Activated T-cell treated with anti-CD3 and anti-CD28 coated beads, Interleukin-2, amount 50 U/mL, for 4 hours (primary cell): Measurements from ENCODE around the gene OXCT1. TPM values are rescaled to one million over a fixed set of nuclear protein-coding genes. Genes with fewer than 3 reads are reported as not detected.
A peak's percentile ranks its signal among the peaks of the same experiment; 100 is the strongest.

Source experiments
- ATAC-seq, 2 donors: fragments of 200-7000 bp; cut with Tn5 transposase; one replicate each; pipeline ENCODE4 v1.10.0; 2021
- DNase-seq: peaks from one replicate; pipeline ENCODE4 v3.0.0-alpha.2; 2020
- H3K27me3 Mint-ChIP-seq: one replicate; pipeline ENCODE4 v1.8.0; 2021; ENCODE audit warnings: low read depth, mixed read lengths
- H3K36me3 Mint-ChIP-seq: one replicate; pipeline ENCODE4 v1.8.0; 2022; ENCODE audit warnings: mixed read lengths; ENCODE audit not compliant: insufficient read depth
- H3K4me1 Mint-ChIP-seq: one replicate; pipeline ENCODE4 v1.8.0; 2021; ENCODE audit warnings: low read depth, mixed read lengths
- H3K4me3 Mint-ChIP-seq: one replicate; pipeline ENCODE4 v1.8.0; 2021; ENCODE audit warnings: mild to moderate bottlenecking, moderate library complexity, mixed read lengths
- H3K9me3 Mint-ChIP-seq: one replicate; pipeline ENCODE4 v1.8.0; 2021; ENCODE audit warnings: mixed read lengths
- total RNA-seq, 3 donors: library from RNA; stranded (reverse); gene quantifications; one replicate each; pipeline ENCODE4 v1.2.1, GENCODE V29; 2021

OXCT1 gene
- total RNA-seq = 10 to 100 TPM; 77.8 to 96.1 (median 89.7) TPM

- Mint-ChIP-seq H3K4me3 (peak within 1 kb of the TSS; percentile 93), H3K27me3 (no peaks in the 10 kb centered on the region), H3K36me3 (peaks cover 11% of the 10 kb centered on the region), H3K9me3 (no peaks in the 10 kb centered on the region), H3K4me1 (peaks cover 52% of the 10 kb centered on the region)
- ATAC-seq = peak; percentile 94
- peak; percentile 91 for DNase-seq
Observed at GRCh38 chr5:41869724-41870626, at the start of gene OXCT1. Gene OXCT1 (minus strand): TSS chr5:41870425. CDS start chr5:41870358, 67 bp downstream.

- Mint-ChIP-seq H3K27me3 (no peaks in the 10 kb centered on the region), H3K4me3 (no peak overlapping the region), H3K4me1 (peaks cover 3% of the 10 kb centered on the region), H3K36me3 (peaks cover 51% of the 10 kb centered on the region), H3K9me3 (no peaks in the 10 kb centered on the region)
- ATAC-seq (no peak), DNase-seq (no peak)
Observed at GRCh38 chr5:41918105-41918504, 47.9 kb upstream of the OXCT1 start.

- H3K4me3 Mint-ChIP-seq = no peak overlapping the region
- ATAC-seq (no peak), DNase-seq (no peak)
- peaks cover 40% of the 10 kb centered on the region for H3K4me1 Mint-ChIP-seq
- H3K36me3 Mint-ChIP-seq = peaks cover 37% of the 10 kb centered on the region
- no peaks in the 10 kb centered on the region for H3K27me3 Mint-ChIP-seq
- no peaks in the 10 kb centered on the region for H3K9me3 Mint-ChIP-seq
Observed at GRCh38 chr5:41908374-41909079, 38.3 kb upstream of the OXCT1 start.

- Mint-ChIP-seq H3K4me3 (no peak overlapping the region), H3K36me3 (peaks cover 21% of the 10 kb centered on the region), H3K27me3 (no peaks in the 10 kb centered on the region), H3K4me1 (peaks cover 42% of the 10 kb centered on the region), H3K9me3 (no peaks in the 10 kb centered on the region)
- ATAC-seq (no peak), DNase-seq (no peak)
Observed at GRCh38 chr5:41906151-41906550, 35.9 kb upstream of the OXCT1 start.

GRCh38 chr5:41903892-41904799 lies 33.9 kb upstream of the OXCT1 start, which contains the start of gene RIMOC1:
Gene RIMOC1 (plus strand): TSS chr5:41904344. CDS start chr5:41904368, 24 bp downstream.
- Mint-ChIP-seq H3K4me3 (peak within 1 kb of the TSS; percentile 95), H3K9me3 (no peaks in the 10 kb centered on the region), H3K4me1 (peaks cover 39% of the 10 kb centered on the region), H3K36me3 (peaks cover 12% of the 10 kb centered on the region), H3K27me3 (no peaks in the 10 kb centered on the region)
- DNase-seq (peak; percentile 94), ATAC-seq (peak; percentile 98 to 99)

GRCh38 chr5:41903382-41903891 lies 33.2 kb upstream of the OXCT1 start:
- Mint-ChIP-seq H3K27me3 (peaks cover under 1% of the 10 kb centered on the region), H3K4me1 (peaks cover 39% of the 10 kb centered on the region), H3K36me3 (peaks cover 9% of the 10 kb centered on the region), H3K4me3 (peak overlapping the region; percentile 95), H3K9me3 (no peaks in the 10 kb centered on the region)
- no peak for ATAC-seq
- no peak for DNase-seq

GRCh38 chr5:41896230-41896629 lies 26.0 kb upstream of the OXCT1 start:
- Mint-ChIP-seq H3K9me3 (no peaks in the 10 kb centered on the region), H3K4me1 (peaks cover 8% of the 10 kb centered on the region), H3K27me3 (peaks cover 23% of the 10 kb centered on the region), H3K4me3 (no peak overlapping the region), H3K36me3 (no peaks in the 10 kb centered on the region)
- no peak for ATAC-seq
- DNase-seq = no peak

- no peak for DNase-seq
- H3K9me3 Mint-ChIP-seq = no peaks in the 10 kb centered on the region
- peaks cover 10% of the 10 kb centered on the region for H3K4me1 Mint-ChIP-seq
- peaks cover 22% of the 10 kb centered on the region for H3K27me3 Mint-ChIP-seq
- no peak for ATAC-seq
- no peak overlapping the region for H3K4me3 Mint-ChIP-seq
- H3K36me3 Mint-ChIP-seq = no peaks in the 10 kb centered on the region
Observed at GRCh38 chr5:41893074-41893851, 23.0 kb upstream of the OXCT1 start.

GRCh38 chr5:41892031-41892430 lies 21.8 kb upstream of the OXCT1 start:
- H3K9me3 Mint-ChIP-seq = no peaks in the 10 kb centered on the region
- H3K36me3 Mint-ChIP-seq = no peaks in the 10 kb centered on the region
- peaks cover 28% of the 10 kb centered on the region for H3K27me3 Mint-ChIP-seq
- DNase-seq = no peak
- no peak overlapping the region for H3K4me3 Mint-ChIP-seq
- peaks cover 10% of the 10 kb centered on the region for H3K4me1 Mint-ChIP-seq
- ATAC-seq = no peak

GRCh38 chr5:41891066-41891707 lies 21.0 kb upstream of the OXCT1 start:
- Mint-ChIP-seq H3K27me3 (peaks cover 23% of the 10 kb centered on the region), H3K36me3 (no peaks in the 10 kb centered on the region), H3K4me3 (no peak overlapping the region), H3K9me3 (no peaks in the 10 kb centered on the region), H3K4me1 (peaks cover 10% of the 10 kb centered on the region)
- DNase-seq = no peak
- ATAC-seq = no peak

GRCh38 chr5:41885286-41885685 lies 15.1 kb upstream of the OXCT1 start:
- ATAC-seq (no peak), DNase-seq (no peak)
- Mint-ChIP-seq H3K27me3 (peaks cover 11% of the 10 kb centered on the region), H3K36me3 (no peaks in the 10 kb centered on the region), H3K4me3 (no peak overlapping the region), H3K4me1 (no peaks in the 10 kb centered on the region), H3K9me3 (no peaks in the 10 kb centered on the region)

GRCh38 chr5:41883936-41884335 lies 13.7 kb upstream of the OXCT1 start:
- DNase-seq (no peak), ATAC-seq (no peak)
- Mint-ChIP-seq H3K9me3 (no peaks in the 10 kb centered on the region), H3K4me1 (no peaks in the 10 kb centered on the region), H3K27me3 (peaks cover 19% of the 10 kb centered on the region), H3K4me3 (no peak overlapping the region), H3K36me3 (no peaks in the 10 kb centered on the region)

GRCh38 chr5:41883243-41883642 lies 13.0 kb upstream of the OXCT1 start:
- Mint-ChIP-seq H3K4me3 (no peak overlapping the region), H3K27me3 (peaks cover 20% of the 10 kb centered on the region), H3K9me3 (no peaks in the 10 kb centered on the region), H3K4me1 (no peaks in the 10 kb centered on the region), H3K36me3 (no peaks in the 10 kb centered on the region)
- ATAC-seq = no peak
- no peak for DNase-seq
